T47D (cell line): Measurements from ENCODE around the gene KRTAP16-1.
A peak's percentile ranks its signal among the peaks of the same experiment; 100 is the strongest.

Experiments used
- DNase-seq, 2 experiments: peaks; one replicate each; pipeline versions ENCODE4 v3.0.0 to v3.0.0-alpha.2; 2011 to 2012; ENCODE audit warnings: low read depth in 1 of 2, low spot score in 1 of 2
- JUND ChIP-seq: IDR thresholded peaks from 2 replicates; pipeline ENCODE4 v1.6.1; 2012; ENCODE audit warnings: low read depth
- in situ Hi-C: cut with HindIII; loops from 2 replicates; pipeline ENCODE4 v1.10.0; 2016; ENCODE audit warnings: low sequenced_read_pairs, low pct_unique_long_range_greater_than_20kb

The KRTAP16-1 gene

GRCh38 chr17:41325611-41326010, 16.5 kb upstream of the KRTAP16-1 start:
- in situ Hi-C loops: no loop called here
- no peak for DNase-seq
- no peak for TF ChIP-seq JUND

DNA sequence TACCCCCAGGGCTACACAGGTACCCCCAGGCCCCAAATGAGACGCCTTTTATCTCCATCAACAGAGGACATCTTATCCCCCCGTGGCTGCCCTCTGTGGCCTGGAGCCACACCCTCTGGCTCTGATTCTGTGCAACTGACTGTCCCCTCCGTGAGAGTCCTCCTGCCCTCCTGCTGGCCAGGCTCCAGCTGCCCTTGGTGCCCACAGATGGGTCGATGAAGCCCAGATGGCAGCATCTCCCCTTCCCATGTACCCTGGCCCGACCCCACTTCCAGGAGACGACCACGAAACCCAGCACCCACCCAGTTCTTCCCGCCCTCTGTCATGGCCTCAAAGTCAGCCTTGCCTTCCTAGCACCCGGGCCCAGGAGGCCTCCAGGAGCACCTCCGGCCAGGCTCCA, 16.0 kb upstream of the KRTAP16-1 start:
- no peak for TF ChIP-seq JUND
- DNase-seq: no peak
- in situ Hi-C loops: no loop called here

DNA sequence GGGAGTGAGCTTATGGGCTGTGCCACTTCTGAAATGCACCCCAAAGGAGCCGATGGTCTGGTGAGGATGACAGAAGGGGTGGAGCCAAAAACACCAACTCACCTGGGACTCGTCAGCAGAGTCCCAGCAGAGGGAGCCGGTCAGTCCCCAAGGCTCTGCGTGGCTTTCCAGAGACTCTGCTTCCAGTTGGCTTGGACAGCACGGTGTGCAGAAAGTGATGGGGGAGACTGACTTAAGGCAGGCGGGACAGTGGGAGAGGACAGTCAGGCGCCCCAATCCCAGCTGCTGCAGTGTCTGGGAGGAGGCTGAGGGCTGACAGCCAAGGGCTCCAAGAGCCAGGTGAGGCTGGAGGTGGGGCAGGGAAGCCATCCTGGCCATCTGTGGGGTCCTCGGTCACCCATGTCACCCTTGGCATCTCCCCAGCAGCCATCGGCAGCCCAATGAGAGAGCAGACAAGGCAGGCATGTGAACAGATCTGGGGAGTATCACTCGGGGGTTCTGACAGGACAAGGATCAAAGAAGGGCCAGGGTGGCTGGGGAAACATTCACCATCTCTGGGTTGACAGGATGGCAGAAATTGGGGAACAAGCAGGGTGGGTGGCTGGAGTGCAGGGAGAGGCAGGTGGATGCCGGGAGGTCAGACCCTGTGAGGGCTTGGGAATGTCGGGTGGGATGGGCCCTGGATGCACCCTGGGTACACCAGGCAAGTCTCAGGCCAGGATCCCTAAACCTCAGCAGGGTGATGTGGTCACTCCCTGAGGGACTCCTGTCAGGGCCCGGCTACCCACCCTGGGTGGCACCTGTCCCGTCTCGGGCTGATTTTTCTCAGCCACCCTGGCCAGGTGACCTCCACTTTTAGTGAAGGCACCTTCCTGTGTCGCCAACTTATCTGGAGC, 15.3 kb upstream of the KRTAP16-1 start:
- in situ Hi-C loops: no loop called here
- peak; percentile 79 to 94 for DNase-seq
- TF ChIP-seq JUND: no peak

DNA sequence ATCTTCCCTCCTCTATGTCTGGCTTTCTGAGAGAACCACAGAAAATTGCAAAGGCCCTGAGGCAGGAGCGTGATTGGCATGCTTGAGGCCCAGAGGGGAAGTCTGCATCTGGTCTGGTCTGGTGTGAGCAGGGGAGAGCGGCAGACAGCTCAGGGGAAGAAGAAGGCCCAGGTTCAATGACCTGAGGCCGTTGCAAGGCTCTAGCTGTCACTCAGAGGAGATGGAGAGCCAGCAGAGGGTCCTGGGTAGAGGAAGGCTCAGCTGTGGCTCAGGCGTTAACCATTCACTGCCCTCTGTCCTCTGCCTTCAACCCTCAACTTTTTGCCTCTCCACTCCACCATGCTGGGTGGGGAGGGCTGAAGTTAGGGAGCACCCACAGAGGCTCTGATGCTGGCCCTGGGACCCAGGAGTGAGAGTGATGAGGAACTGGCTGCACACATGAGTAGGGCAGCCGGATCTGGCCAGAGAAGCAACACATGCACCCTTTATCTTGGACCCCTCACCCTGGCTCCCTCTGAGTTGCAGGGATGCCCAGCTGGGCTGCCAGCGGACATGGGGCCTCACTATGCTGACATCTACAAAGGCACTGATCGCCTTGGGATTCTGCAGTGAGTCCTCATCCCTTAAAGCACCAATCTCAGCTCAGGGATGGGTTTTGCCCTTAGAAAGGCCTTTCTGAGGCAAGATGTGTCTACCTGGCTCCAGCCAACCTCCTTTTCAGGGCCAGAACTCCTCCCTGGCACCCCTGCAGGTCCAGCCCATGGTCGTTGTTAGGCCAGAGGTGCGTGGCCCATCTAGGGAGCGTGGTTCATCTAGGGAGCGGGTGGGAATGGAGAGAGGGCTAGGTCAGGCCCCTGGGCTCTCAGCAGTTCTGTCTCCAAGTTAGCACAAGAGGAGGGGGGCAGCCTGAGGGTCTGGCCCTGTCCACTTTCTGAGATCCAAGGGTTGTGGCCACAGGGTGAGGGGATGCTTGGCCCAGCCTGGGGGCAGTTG, 14.1 kb upstream of the KRTAP16-1 start:
- in situ Hi-C loops: no loop called here
- DNase-seq: no peak
- TF ChIP-seq JUND: no peak

DNA sequence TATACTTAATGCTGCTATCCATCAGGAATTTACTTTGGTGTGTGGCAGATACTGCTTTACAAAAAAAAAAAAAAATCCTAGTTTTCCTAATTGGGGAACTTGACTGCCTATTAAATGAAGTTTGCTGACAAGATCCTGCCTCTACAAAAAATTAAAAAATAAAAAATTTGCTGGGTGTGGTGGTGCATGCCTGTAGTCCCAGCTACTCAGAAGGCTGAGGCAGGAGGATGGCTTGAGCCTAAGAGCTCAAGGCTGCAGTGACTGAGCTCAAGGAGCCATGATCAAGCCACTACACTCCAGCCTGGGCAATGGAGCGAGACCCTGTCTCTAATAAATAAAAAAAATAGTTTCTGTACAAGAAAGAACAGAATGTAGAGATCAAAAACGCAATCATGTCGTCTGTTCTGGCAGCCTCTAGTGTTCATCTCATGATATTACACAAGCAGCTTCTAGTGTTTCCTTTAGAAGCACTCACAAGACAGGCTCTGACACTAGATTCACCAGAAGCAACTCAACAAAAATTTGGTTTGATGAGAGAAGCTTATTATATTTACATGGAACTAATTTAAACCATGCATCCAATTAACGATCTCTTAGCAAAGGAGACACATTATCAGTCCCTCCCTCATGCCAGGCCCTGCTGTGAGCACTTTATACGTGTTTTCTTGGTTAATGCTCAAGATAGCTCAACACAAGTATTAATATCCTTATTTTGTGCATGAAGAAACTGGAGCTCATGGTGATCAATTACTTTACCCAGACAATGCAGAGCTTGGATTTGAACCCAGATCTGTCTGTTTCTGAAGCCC, 13.2 kb upstream of the KRTAP16-1 start:
- no peak for TF ChIP-seq JUND
- DNase-seq: peak; percentile 32 to 84
- in situ Hi-C loops: no loop called here

DNA sequence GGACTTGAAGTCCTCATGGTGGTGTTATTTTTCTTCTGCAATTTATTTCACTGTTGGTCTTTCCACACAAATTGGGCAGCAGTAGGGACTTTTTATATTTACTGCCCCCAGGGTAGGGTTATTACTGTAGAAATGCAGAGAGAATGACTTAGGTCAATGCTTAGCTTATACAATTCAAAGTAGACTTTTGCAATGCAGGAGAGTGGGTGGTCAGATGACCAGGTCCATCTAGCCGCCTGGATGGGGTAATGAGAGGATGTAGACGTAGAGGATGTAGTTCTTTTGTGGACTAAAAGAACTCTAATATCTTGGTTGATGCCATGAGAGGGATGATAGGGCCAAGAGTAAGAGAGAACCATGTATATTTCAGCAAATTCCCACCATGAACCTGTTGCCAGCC, 9.1 kb upstream of the KRTAP16-1 start:
- TF ChIP-seq JUND: no peak
- DNase-seq: no peak

GRCh38 chr17:41315814-41316445, 6.8 kb upstream of the KRTAP16-1 start:
- no peak for TF ChIP-seq JUND
- in situ Hi-C loops: no loop called here
- DNase-seq: no peak

More for the DNA sequence above, 9.1 kb upstream of the KRTAP16-1 start:
- in situ Hi-C loops: no loop called here

GRCh38 chr17:41315204-41315794, 6.2 kb upstream of the KRTAP16-1 start, which contains the start of gene KRTAP17-1:
TSS of gene KRTAP17-1 (minus strand) at chr17:41315710. CDS start at chr17:41315650, 60 bp downstream.
- TF ChIP-seq JUND: no peak
- in situ Hi-C loops: no loop called here
- no peak for DNase-seq

GRCh38 chr17:41311111-41311510, 2.0 kb upstream of the KRTAP16-1 start:
- no peak for DNase-seq
- no peak for TF ChIP-seq JUND
- in situ Hi-C loops: no loop called here

DNA sequence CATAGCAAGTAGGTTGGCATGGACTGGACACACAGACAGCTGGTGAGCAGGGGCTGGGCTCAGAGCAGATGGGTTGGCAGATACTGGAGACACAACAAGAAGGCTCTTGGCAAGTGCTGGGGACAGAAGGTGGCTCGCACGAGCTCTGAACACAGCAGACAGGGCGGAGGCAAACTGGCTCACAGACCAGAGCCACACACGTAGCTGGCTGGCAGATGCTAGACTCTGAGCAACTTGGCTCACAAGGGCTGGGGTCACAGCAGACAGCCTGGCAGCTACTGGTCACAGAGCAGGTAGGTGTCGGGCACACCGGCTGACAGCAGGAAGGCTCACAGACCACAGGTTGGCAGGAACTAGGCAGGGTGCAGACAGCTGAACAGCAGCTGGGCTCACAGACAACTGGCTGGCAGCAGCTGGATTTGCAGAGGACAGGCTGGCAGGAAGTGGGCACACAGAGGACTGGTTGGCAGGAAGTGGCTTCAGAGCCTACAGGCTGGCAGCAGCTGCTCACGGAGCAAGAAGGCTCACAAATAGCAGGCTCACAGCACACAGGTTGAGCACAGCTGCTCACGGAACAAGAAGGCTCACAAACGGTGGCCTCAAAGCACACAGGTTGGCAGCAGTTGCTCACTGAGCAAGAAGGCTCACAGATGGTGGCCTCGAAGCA, 725 bp downstream of the KRTAP16-1 start:
- no peak for DNase-seq
- in situ Hi-C loops: no loop called here
- TF ChIP-seq JUND: no peak

DNA sequence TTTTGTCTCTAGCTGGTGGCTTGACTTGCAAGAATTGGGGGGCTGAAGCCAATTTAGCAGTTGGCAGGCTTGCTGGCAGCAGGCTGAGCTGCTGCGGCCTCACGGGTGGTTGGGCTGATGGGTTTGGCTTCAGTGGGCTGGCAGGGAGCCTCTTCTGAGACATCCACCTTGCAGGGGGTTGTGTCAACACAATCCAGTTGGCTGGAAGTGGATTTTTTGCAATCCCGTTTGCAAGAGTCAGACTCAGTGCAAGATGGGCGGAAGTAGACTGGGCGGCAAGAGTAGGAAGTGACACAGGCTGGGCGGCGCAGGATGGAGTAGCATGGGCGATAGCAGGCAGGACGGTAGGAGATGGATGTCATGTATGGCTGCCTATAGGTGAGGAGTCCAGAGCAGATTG, 1.5 kb downstream of the KRTAP16-1 start:
- in situ Hi-C loops: no loop called here
- DNase-seq: no peak

More for the DNA sequence above, 1.5 kb downstream of the KRTAP16-1 start:
- no peak for TF ChIP-seq JUND
